HG03025 (cell line): Measurements from ENCODE around the gene UBAP1L.
"Not testable (repeated sequence)": the region's sequence is repeated elsewhere in the genome, so short reads cannot be mapped to it uniquely, and the experiment has no call there.

Experiments used
- ATAC-seq: cut with Tn5 transposase; IDR thresholded peaks from one replicate; pipeline ENCODE4 v1.9.1; 2021; ENCODE audit warnings: mild to moderate bottlenecking, moderate library complexity; ENCODE audit not compliant: unreplicated experiment, low FRiP score

Gene UBAP1L

DNA sequence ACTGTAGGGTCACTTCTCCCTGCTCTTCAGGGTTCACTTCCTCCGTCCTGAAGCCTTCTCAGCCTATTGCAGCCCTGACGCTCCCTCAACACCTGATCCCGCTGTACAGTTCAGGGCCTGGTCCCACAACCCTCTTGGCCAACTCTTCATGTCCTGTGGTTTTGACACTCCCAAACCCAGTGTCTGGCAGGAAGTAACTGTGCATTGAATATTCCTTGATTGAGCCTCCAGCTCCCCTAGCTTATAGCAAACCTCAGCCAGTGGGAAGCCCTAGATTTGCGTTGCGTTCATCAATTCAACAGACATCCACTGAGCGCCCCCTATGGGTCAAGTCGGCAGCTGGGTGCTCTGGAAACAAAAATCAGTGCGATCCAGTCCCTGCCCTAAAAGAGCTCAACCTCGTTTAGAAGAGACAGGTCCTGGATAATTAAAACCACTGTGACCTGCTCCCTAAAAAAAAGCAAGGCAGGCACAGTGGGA is 13.5 kb downstream of the UBAP1L start:
- ATAC-seq: no peak

DNA sequence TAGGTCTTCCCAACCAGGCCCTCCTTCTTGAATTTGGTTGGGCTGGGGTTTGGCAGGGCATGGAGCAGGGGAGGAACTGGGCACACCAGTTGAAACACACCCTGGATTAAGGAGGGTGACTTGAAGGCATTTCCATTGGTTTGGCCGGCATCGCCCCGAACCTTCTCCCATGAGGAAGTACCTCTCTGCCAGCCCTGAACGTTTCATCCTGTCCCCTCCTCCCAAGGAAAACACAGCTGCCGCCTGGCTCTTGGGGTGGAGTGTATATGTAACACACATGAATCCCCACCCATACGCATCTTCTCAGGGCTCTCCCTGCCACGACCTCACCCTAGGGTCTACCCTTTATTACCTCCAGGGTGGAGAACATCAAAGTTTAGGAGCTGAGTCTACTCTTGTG is 14.6 kb downstream of the UBAP1L start:
- no peak for ATAC-seq

DNA sequence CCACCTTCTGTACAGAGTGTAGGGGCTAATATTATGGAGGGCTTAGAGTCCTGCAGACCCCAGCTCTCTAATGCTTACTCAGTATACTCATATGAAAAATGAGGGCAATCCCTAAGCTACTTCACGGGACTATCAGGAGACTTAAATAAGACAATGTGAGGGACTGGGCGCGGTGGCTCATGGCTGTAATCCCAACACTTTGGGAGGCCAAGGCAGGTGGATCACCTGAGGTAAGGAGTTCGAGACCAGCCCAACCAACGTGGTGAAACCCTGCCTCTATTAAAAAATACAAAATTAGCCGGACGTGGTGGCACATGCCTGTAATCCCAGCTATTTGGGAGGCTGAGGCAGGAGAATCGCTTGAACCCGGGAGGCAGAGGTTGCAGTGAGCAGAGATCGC is 15.2 kb downstream of the UBAP1L start:
- ATAC-seq: not testable (repeated sequence)

GRCh38 chr15:65099336-65099735 is 15.7 kb downstream of the UBAP1L start:
- ATAC-seq: no peak

DNA sequence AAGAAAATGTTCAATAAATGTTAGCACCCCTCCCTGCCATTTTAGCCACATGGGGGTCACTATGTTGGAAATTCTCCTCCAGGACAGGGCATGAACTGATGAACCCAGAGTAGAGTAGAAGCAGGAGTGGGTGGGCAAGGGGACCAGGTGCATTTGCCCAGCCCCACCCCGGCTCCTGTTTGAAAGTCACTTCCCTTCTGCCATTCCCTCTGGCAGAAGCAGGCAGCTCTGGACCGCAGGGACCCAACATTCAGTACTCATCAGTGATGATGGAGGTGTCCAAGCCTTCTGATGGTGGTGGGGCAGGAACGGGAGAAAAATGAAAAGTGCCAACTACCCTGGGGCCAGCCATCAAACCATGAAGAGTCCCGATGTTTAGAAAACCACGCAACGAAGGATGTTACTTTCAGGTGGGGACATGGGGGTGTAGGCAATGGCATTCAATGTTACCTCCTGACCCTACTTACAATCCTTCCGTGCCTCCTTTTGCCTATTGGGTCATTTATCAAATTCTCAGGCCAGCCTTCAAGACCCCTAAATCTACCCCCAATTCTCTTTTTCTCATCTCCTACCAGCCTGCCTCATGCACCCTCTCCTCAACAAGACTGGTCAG is 17.2 kb downstream of the UBAP1L start:
- ATAC-seq: no peak

DNA sequence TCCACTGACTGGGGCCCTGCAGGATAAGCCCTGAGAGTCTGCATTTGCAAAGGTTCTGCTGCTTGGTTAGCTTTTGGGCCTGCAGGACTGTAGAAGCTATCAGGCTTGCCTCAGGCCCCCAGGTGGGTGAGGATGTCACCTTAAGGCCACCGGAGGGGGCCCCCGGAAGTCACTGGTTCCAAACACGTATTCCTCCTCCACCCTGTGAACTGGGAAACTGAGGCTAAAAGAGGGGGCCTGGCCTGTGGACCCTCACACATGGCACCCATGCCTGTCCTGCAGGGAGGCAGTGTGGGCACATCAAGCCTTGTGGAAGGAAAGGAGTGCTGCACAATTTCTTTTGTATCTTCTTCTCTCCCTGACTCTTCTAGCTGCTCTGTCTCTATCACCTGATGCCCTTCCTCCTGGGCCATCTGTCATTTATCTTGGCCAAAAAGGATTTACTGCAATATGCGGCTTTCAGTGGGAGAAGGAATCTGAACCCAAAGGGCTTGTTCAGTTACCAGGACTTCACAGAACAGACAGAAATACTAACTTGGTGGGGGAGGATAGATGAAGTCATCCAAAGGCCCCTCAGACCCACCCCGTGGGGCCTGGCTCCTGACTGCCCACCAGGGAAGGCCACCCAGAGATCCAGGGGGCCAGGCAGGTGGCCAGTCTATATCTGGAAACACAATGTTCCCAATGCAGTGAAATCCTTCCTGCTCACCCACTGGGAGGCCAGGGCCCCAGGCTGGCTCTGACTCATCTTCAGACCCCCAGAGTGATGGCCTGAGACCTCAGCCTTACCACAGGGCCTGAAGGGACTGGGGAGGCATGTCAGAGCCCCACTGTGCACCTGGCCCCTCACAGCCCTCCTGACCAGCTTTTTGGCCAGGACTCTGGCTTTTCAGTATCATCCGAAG is 18.3 kb downstream of the UBAP1L start:
- ATAC-seq: no peak

- no peak for ATAC-seq
These were observed 19.3 kb downstream of the UBAP1L start for GRCh38 chr15:65095747-65096104.

DNA sequence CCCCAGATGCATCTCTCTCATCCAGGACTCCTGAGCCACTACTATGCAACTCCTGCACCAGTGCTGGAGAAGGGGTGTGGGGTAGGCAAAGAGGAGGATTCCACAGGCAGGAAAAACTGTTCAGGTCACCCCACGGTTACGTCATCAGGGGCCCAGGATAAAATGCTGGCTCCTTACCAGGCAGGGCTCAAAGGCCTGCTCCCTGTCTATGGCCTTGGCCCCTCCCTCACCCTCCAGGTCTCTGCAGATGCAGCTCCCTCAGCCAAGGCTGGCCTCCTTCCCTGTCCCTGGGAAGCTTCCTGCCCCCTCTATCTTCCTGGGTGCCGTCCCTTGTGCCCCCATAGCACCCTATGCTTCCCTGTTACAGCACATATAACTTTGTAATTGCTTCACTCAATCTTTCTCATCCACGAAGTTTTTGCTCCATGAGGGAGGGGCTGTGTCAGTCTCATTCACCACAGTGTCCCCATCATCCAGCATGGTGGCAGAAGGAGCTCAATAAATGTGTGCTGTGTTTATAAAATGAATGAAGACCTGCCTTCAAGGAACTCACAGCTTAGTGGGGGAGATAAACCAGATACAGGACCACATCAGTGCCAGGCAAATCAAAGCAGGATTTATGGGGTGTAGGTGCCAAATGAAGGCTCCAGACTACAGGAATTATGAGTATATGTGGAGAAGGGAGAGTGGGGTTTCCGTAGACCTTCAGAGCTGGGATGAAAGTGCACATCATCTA is 19.8 kb downstream of the UBAP1L start:
- no peak for ATAC-seq

DNA sequence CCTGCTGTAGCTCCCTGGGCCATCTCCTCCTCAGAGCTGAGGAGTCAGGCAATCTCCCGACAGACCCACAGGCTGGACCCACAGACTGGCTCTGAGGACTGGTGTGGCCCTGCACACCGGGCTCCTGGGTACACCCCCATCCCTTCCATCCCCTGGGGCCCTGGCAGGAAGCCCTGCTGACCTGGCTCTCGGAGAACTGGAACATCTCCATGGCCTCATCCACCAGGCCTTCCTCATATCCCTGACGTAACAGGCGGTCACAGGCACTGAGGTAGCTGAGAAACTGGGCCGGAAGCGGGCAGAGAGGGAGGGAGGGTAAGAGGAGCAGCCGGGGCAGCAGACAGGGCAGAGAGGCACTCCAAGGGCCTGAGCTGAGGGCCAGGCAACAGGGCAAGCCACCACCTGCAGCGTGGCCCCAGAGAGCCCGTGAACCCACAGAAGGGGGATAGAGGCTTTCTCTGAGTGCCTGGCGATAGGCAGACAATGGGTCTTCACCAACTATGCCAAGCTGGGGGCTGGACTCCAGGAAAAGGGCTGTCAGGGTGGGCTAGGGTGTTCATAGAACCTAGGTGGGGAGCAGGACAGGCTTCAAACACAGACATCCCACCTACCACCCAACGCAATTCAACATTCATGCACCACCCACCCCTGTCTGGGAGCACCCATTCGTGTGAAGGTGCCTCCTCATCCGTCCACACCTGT is 20.6 kb downstream of the UBAP1L start:
- no peak for ATAC-seq

- not testable (repeated sequence) for ATAC-seq
These were observed 21.2 kb downstream of the UBAP1L start for GRCh38 chr15:65093793-65094170.

GRCh38 chr15:65092911-65093792 is 21.8 kb downstream of the UBAP1L start:
- ATAC-seq: no peak

- ATAC-seq: no peak
These were observed 22.8 kb downstream of the UBAP1L start for GRCh38 chr15:65091946-65092770.

- ATAC-seq: no peak
These were observed 25.7 kb downstream of the UBAP1L start for GRCh38 chr15:65089206-65089824.

- ATAC-seq: no peak
These were observed 26.4 kb downstream of the UBAP1L start for GRCh38 chr15:65088643-65089021.

DNA sequence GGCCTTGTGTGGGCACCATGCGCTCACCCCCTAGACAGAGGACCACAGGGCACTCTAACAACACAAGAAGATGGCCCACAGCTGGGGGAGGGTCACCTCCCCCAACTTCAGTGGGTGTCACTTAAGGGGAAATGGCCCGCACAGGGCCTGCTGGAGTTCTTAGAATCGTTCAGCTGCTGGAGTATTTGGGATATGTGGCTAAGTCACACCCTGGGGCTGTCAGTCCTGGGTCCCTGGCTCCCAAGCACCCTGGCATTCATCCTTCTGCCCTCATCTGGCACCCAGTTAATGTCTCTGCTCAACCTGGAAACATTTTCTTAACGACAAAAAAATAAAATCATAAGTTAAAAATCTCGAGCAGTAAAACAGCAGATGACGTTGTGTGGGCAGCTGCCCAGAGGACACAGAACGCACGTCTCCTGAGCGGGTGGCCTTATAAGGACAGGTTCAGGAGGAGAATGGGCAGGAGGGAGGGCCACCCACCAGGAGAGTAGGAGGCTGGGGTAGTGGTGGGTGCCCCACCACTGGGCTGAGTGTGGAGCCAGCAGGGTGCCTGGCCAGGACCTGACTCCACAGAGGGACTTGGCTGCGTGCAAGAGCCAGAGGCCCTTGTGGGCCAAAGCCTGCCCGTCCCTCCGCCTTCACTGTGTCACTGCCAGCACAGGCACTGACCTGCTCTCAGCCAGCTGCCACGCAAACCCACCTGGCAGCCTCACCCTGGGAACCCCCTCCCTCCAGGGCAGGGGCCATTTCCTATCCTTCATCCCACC is 26.9 kb downstream of the UBAP1L start:
- ATAC-seq: no peak

- no peak for ATAC-seq
These were observed 27.6 kb downstream of the UBAP1L start for GRCh38 chr15:65087411-65087810.

- ATAC-seq: no peak
These were observed 28.3 kb downstream of the UBAP1L start for GRCh38 chr15:65086680-65087111.
